Lower leg skin (tissue), 3 donors: ENCODE measurements around the gene UBE2B.

Experiments
- CTCF ChIP-seq, 3 donors: fragments of 450-650 bp; IDR thresholded peaks; one replicate each; pipeline ENCODE4 v1.5.1; 2016; ENCODE audit warnings: antibody characterized with exemption in 3 of 3, mild to moderate bottlenecking in 3 of 3, moderate library complexity in 2 of 3
- POLR2A ChIP-seq, 2 donors: fragments of 450-650 bp; IDR thresholded peaks; one replicate each; pipeline ENCODE4 v1.6.1; 2016 to 2017; ENCODE audit warnings: antibody characterized with exemption in 2 of 2, mild to moderate bottlenecking in 1 of 2, moderate library complexity in 1 of 2

DNA sequence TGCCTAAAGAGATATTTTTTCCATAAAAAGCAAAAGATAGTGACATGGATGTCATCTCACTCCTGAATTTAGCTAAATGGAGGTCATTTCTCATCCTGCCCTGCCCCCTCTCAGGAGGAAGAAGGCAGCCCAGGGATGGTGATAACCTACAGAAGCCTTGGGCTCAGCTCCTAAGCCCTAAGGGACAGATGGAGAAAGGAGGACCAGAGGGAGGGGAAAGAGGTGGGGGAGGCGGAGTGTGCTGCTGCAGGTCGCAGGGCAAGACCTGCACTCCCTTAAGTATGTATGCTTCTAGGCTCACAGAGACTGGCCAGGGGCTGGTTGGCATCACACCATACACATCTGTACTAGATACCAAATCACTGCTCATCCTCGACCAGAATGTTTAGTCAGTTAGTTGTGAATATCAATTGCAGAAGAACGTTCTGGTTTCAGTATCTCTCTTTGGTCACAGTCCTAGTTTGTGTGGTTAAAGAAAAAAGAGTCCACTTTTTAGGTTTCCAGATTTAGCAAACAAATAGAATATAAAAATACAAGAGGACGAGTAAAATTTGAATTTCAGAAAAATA lies 58.7 kb downstream of the UBE2B start:
- no peak for TF ChIP-seq CTCF (IDR thresholded peaks at IDR 0.05)
- TF ChIP-seq POLR2A (IDR thresholded peaks at IDR 0.05), result no peak
